Suprapubic skin (tissue), 4 donors: ENCODE results near the gene SAMD14. TPM values are rescaled to one million over a fixed set of nuclear protein-coding genes. Genes with fewer than 3 reads are reported as not detected.

ENCODE experiments used
- DNase-seq, 2 donors: peaks; one replicate each; pipeline ENCODE4 v3.0.0-alpha.2; 2019; ENCODE audit warnings: low spot score in 2 of 2
- H3K27ac ChIP-seq: fragments of 200-600 bp; sonication (generic); one replicate; pipeline ENCODE4 v1.5.1; 2019
- H3K27me3 ChIP-seq: fragments of 200-600 bp; sonication (generic); one replicate; pipeline ENCODE4 v1.5.1; 2019
- H3K36me3 ChIP-seq: fragments of 200-600 bp; sonication (generic); one replicate; pipeline ENCODE4 v1.5.1; 2019
- H3K4me1 ChIP-seq: fragments of 200-600 bp; sonication (generic); one replicate; pipeline ENCODE4 v1.5.1; 2019
- H3K4me3 ChIP-seq: fragments of 200-600 bp; sonication (generic); one replicate; pipeline ENCODE4 v1.5.1; 2019; ENCODE audit warnings: mild to moderate bottlenecking
- H3K9me3 ChIP-seq: fragments of 200-600 bp; sonication (generic); one replicate; pipeline ENCODE4 v1.5.1; 2019
- CTCF ChIP-seq, 2 donors: fragments of 200-600 bp in 1 of 2; fragments of 450-650 bp in 1 of 2; sonication (generic) in 1 of 2; IDR thresholded peaks; one replicate each; pipeline ENCODE4 v1.5.1; 2016 to 2019; ENCODE audit warnings: antibody characterized with exemption in 2 of 2, mild to moderate bottlenecking in 1 of 2, moderate library complexity in 1 of 2
- EP300 ChIP-seq: sonication (generic); formaldehyde crosslinking; IDR thresholded peaks from one replicate; pipeline ENCODE4 v1.6.1; 2017; ENCODE audit warnings: antibody characterized with exemption
- POLR2A ChIP-seq, 2 donors: fragments of 450-650 bp; IDR thresholded peaks; one replicate each; pipeline ENCODE4 v1.6.1; 2017; ENCODE audit warnings: antibody characterized with exemption in 2 of 2, mild to moderate bottlenecking in 2 of 2, moderate library complexity in 2 of 2
- POLR2AphosphoS5 ChIP-seq, 3 donors: sonication (generic); formaldehyde crosslinking; IDR thresholded peaks; one replicate each; pipeline ENCODE4 v1.6.1; 2017; ENCODE audit warnings: antibody characterized with exemption in 3 of 3
- WGBS: methylation state at CpG from one replicate; pipeline ENCODE4 v1.1.5; 2018; 5-methylcytosine and 5-hydroxymethylcytosine counted together
- total RNA-seq, 4 donors: library from RNA; depleted of rRNA; stranded (reverse); fragments of >200 nt; gene quantifications; one replicate each; pipeline ENCODE4 v1.1.0, GENCODE V29; 2016

SAMD14 gene
- total RNA-seq, result under 1 TPM in 1 of 4 donors, not detected in 3; 0.68 TPM

DNA sequence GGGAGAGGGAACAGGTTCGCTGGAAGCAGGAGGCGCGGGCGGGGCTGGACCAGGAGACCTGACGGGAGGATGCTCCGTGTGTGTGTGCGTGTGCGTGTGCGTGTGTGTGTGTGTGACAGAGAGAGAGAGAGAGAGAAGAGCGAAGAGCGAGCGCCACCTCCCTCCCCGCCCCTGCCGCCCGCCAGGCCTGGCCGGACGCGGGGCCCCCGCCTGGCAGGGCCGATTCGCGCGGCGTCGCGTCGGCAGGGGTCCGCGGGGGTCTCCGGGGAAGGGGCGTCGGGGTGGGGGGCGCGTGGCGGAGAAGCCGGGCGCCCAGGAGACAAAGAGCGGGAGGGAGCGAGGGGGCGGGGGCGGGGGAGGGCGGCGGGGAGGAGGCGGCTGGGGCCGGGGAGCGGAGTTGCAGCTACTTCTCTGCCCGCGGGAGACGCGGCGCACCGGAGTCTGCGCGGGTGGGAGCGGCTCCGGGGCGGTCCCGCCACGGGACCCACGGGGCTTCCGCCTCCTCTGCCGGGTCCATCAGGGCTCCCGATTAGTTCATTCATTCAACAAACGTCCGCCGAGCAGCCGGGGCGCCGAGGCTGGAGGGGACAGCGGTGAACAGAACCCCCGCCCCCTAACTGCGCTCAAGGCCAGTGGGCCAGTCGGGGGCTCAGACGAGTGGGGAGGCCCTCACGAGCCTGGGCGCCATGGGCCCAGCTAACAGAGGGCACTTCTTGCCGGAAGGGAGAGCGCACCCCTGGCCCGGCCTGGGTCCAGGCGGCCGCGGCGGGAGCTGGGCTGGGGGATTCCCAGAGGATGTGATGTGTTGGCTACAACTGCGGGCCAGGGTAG lies at the start of gene SAMD14:
Gene SAMD14 (minus strand): TSS at position 433 of the 831 bp plus-strand sequence. CDS start 5,201 bp downstream, outside the sequence.
- WGBS, result 2% methylated on average over 26 of the region's 84 CpGs
- H3K9me3 ChIP-seq, result no peaks in the 10 kb centered on the region
- peaks cover 6% of the 10 kb centered on the region for H3K36me3 ChIP-seq
- peak within 1 kb of the TSS; percentile 55 for H3K4me3 ChIP-seq
- TF ChIP-seq CTCF (IDR thresholded peaks at IDR 0.05) (no peak), EP300 (no peak), POLR2A (IDR thresholded peaks at IDR 0.05) (no peak), POLR2AphosphoS5 (IDR thresholded peaks at IDR 0.05) (no peak)
- DNase-seq, result no peak
- H3K4me1 ChIP-seq, result peaks cover 42% of the 10 kb centered on the region
- no peak within 1 kb of the TSS for H3K27ac ChIP-seq
- peaks cover 25% of the 10 kb centered on the region for H3K27me3 ChIP-seq

- Histone ChIP-seq H3K9me3 (no peaks in the 10 kb centered on the region), H3K27ac (peak overlapping the region; percentile 74), H3K4me3 (no peak overlapping the region), H3K4me1 (peaks cover 55% of the 10 kb centered on the region), H3K27me3 (no peaks in the 10 kb centered on the region), H3K36me3 (no peaks in the 10 kb centered on the region)
- DNase-seq, result no peak
- WGBS, result 11% methylated on average over 14 of the region's 22 CpGs
- peak; percentile 13 to 35 for TF ChIP-seq CTCF (IDR thresholded peaks at IDR 0.05)
- no peak for TF ChIP-seq POLR2A (IDR thresholded peaks at IDR 0.05)
Observed at GRCh38 chr17:50177983-50178834, 48.2 kb upstream of the SAMD14 start.

DNA sequence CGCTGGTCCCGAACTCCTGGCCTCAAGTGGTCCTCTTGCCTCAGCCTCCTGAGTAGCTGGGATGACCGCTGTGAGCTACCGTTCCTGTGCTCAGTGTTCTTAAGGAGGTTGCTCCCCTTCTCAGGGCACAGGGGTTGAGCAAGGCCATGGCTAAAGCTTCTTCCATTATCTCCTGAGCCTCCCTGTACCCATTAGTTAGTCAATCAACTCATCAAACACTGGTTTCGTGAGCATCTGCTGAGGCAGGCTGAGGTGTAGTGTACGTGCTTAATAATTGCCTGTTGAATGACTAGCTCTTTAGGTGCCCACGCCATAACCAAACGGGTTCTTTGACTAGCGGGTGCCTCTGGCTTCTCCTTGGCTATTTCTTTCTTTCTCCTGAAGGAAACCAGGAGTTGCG lies 47.5 kb upstream of the SAMD14 start:
- no peaks in the 10 kb centered on the region for H3K27me3 ChIP-seq
- peaks cover 53% of the 10 kb centered on the region for H3K4me1 ChIP-seq
- peak overlapping the region; percentile 74 for H3K27ac ChIP-seq
- H3K36me3 ChIP-seq, result no peaks in the 10 kb centered on the region
- no peak for DNase-seq
- no peaks in the 10 kb centered on the region for H3K9me3 ChIP-seq
- no peak overlapping the region for H3K4me3 ChIP-seq
- 70% methylated on average over 10 of the region's 10 CpGs for WGBS
- TF ChIP-seq POLR2A (IDR thresholded peaks at IDR 0.05) (no peak), POLR2AphosphoS5 (IDR thresholded peaks at IDR 0.05) (no peak), CTCF (IDR thresholded peaks at IDR 0.05) (no peak), EP300 (no peak)

- peaks cover 46% of the 10 kb centered on the region for H3K4me1 ChIP-seq
Observed at GRCh38 chr17:50176559-50177357, 46.8 kb upstream of the SAMD14 start.

More at GRCh38 chr17:50176559-50177357, 46.8 kb upstream of the SAMD14 start:
- no peaks in the 10 kb centered on the region for H3K27me3 ChIP-seq
- 84% methylated on average over 19 of the region's 20 CpGs for WGBS
- H3K4me3 ChIP-seq, result no peak overlapping the region
- H3K27ac ChIP-seq, result no peak overlapping the region
- no peak for DNase-seq
- TF ChIP-seq POLR2A (IDR thresholded peaks at IDR 0.05) (no peak), CTCF (IDR thresholded peaks at IDR 0.05) (no peak), EP300 (no peak), POLR2AphosphoS5 (IDR thresholded peaks at IDR 0.05) (no peak)
- H3K9me3 ChIP-seq, result no peaks in the 10 kb centered on the region
- H3K36me3 ChIP-seq, result no peaks in the 10 kb centered on the region
